NCI-H2081 treated with DMSO at 0.1 percent for 48 hours (cell line): ENCODE data around the gene NRG2.

Source experiments
- DNase-seq: peaks from one replicate; lab custom pipeline; 2025; lab: John Stamatoyannopoulos, UW

The NRG2 gene

GRCh38 chr5:139836469-139837208, 206.5 kb downstream of the NRG2 start:
- DNase-seq = no peak

DNA sequence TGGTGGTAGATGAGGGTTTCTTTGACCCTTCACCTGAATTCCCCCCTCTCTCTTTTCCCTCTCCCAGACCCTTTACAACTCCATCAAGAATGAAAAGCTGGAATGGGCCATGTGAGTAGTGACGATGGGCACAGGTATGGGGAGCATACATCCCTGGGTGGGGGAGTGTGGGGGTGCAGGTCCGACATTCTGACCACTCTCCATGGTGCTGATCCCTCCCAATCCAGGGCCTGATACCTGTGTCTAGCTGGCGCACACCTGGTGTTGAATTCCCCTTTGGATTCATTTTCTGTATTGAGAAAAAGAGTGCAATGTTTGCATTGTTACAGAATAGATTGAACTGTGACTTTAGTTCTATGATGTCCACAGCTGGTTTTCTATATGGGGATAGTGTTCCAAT, 207.4 kb downstream of the NRG2 start:
- no peak for DNase-seq

GRCh38 chr5:139833525-139833924, 209.6 kb downstream of the NRG2 start:
- DNase-seq = no peak

DNA sequence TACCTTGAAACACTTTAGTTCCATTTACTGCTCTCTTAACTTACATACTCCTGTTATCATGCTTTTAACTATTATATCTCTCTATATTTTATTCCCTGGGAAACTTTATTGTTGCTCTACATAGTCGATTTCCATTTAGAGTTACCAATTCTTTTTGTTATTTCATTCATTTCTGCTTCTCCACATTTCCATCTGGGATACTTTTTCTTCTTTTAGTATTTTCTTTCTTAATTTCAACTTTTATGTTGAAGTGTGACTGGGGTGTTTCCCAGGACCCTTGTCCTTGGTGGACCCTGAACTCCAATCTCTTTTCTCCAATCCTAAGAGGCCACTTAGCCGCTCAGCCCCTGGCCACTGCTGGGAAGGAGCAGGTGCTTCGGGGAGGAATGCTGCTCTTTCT, 211.5 kb downstream of the NRG2 start:
- no peak for DNase-seq

GRCh38 chr5:139829471-139829870, 213.6 kb downstream of the NRG2 start:
- no peak for DNase-seq

DNA sequence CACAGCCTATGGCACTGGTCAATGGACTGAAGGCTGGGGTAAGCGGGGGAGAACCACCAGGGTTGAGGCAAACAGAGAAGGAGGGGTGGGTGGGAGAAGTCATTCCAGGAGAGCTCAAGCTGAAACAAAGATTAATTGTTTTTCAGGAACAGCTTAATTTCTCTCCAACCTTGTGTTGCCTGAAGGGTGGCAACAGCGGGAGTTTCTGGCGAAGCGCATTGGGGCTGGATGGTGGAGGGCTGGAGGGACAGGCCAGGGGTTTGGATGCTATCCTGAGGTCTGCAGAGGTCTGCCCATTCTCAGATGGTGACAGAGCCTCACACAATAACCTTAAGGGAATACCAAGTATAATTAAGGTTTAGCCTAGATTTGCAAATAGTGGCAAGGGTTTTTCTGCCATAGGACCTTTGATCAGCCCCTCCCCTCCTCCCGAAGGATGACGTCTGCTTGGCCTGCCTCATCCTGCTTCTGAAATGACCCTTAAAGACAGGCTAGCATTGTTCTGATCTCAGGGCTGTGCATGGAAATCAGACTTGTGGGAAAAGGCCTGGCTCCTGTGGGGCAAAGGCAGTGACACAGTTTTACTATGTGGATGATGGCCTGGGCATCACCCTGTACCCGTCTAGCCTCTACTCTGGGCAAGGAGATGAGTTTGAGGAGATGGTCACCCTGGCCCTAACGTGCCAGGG, 214.7 kb downstream of the NRG2 start:
- no peak for DNase-seq

DNA sequence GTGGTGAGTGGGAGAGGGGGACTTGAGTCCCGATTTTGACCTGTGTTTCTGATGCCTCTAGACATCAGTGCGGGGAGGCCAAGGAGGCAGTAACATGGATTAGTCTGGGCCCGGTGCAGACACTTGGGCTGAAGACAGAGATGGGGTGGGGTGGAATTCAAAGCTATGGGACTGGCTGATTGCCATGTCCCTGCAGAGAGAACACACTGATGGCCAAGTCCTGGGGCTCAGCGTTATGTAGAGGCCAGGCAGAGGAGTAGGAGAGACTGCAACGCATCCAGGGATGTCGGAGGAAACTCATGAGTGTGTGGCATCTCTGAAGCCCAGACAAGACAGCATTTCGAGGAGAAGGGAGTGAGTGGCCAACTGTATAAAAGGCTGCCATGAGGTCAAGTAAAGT, 217.4 kb downstream of the NRG2 start:
- DNase-seq = no peak

- no peak for DNase-seq
These were observed 219.2 kb downstream of the NRG2 start for GRCh38 chr5:139823757-139824355.

GRCh38 chr5:139822553-139823425, 220.3 kb downstream of the NRG2 start:
- DNase-seq = no peak

GRCh38 chr5:139821806-139822552, 221.1 kb downstream of the NRG2 start:
- DNase-seq = no peak

- no peak for DNase-seq
These were observed 222.5 kb downstream of the NRG2 start for GRCh38 chr5:139820606-139821005.

GRCh38 chr5:139820130-139820529, 223.0 kb downstream of the NRG2 start:
- no peak for DNase-seq

DNA sequence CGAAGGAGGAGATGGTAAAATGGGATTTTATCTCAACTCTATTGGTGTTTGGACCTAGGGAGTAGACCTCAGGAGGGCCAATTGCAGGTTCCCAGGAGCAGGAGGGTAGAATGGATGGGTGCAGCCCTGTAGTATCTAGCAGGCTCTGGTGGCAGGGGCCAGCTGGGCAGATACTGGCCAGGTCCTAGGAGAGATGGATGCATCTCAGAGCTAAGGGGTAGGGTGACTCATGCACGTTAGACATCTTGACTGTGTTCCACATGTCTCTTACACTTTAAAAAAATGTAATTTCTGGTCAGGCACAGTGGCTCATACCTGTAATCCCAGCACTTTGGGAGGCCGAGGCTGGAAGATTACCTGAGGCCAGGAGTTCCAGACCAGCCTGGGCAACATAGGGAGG, 225.1 kb downstream of the NRG2 start:
- DNase-seq = no peak

DNA sequence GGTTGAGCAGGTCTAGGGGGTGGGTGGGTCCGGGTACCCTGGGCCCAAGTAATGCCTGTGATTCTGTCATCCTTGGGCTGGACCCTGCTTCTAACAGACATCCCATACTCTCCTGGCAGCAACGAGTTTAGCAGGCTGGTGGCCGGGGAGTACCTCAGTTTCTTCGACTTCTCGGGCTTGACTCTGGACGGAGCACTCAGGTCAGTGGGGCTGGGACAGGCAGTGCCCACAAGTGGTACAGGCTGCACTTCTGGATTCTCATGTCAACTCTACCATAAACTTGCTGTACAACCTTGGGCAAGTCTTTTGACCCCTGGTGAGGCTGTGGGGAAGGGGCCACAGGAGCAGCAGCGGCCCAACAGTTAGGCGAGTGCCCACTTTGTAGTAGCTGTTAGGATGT, 225.7 kb downstream of the NRG2 start:
- DNase-seq = no peak

DNA sequence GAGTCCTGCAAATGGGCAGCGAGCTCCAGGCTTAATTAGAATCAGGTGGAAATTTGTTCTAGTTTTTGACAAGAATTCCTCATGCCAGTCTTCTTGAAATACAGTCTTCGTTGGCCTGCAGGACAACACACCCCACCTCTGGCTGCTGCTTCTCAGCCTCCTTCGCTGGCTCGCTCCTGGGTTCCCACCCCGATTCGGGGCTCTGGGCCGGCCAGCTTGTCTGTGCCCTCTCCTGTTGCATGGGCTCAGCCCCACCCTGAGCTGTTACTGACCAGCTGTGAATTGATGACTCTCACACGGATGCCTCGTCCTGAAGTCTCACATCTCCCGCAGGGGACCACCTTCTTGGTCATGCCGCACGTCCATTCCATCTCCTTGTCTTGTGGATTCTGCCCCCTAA, 226.5 kb downstream of the NRG2 start:
- no peak for DNase-seq

- DNase-seq = no peak
These were observed 228.3 kb downstream of the NRG2 start for GRCh38 chr5:139814704-139815280.

GRCh38 chr5:139814191-139814601, 228.9 kb downstream of the NRG2 start:
- DNase-seq = no peak

DNA sequence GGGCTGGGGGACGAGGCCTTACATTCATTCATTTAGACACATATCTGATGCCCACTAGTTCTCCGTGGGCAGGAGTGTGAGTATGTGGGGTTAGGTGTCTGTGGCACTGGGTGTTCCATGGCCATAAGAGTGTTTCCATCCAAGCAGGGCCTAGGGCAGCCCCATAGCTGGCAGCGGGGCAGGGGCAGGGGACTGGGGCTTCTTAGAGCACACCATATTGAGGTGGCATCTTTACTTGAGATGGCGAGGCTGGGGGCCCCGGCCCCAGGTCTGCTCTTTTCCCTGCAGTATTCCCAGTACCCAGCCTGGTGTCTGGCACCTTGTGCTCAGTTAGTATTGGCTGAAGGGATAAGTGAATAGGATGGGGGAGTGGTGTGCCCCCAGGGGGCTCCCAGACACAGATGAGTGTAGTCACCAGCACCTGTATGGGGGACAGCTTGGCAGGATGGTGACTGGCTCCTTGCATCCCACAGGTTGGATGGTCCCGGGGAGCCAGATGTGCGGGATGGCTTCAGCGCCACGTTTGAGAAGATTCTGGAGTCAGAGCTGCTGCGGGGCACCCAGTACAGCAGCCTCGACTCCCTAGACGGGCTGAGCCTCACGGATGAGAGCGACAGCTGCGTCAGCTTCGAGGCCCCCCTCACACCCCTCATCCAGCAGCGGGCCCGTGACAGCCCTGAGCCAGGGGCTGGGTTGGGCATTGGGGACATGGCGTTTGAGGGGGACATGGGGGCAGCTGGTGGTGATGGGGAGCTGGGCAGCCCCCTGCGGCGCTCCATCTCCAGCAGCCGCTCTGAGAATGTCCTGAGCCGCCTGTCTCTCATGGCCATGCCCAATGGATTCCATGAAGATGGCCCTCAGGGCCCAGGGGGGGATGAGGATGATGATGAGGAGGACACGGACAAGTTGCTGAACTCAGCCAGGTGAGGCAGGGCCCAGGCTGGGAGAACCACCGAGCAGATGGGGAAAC, 230.0 kb downstream of the NRG2 start:
- DNase-seq = no peak

DNA sequence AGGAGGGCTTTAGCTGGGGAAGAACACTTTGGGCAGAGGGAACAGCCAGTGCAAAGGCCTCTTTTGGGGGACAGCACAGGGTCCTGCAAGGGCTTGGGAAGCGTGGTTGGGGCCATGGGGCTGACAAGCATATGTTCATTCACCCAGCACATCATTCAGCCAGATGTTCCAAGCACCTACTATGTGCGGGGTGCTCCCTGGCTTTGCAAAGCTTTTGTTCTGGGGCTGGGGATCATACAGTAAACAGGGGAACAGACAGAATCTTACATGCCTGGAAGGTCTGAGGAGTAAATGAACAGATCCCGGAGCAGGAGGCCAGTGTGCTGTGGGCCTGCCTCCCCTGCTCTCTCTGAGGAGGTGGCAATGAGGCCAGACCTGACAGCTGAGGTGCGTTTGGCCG, 230.8 kb downstream of the NRG2 start:
- DNase-seq = no peak

GRCh38 chr5:139811274-139811607, 231.9 kb downstream of the NRG2 start:
- no peak for DNase-seq
